GM12801 (cell line): ENCODE measurements around the gene GTSF1L.

Source experiments
- TF ChIP-seq, protein P1 (sequence below): IDR thresholded peaks from one replicate; pipeline ENCODE4 v1.5.1; 2011; ENCODE audit warnings: control low read depth; ENCODE audit not compliant: insufficient read length; ENCODE audit errors: extremely low read depth

GTSF1L gene

DNA sequence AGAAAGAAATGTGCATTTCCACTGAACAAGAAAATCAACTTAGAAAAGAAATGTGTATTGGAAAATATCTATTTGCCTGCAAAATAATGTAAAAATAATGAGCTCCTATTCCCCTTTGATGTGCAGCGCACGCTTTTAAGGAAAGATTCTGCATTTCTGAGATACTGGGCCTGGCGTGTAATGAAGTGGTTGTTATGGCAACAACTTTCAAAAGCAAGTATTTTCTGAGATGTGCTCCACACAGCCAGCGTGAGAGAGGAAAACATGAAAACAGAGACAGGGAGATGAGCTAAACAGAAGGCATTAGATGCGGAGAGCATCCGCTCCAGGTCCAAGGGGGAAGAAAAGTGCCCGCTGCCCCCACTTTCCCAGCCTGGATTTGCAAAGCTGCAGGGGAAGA is 39.1 kb upstream of the GTSF1L start:
- TF ChIP-seq, protein P1, sequence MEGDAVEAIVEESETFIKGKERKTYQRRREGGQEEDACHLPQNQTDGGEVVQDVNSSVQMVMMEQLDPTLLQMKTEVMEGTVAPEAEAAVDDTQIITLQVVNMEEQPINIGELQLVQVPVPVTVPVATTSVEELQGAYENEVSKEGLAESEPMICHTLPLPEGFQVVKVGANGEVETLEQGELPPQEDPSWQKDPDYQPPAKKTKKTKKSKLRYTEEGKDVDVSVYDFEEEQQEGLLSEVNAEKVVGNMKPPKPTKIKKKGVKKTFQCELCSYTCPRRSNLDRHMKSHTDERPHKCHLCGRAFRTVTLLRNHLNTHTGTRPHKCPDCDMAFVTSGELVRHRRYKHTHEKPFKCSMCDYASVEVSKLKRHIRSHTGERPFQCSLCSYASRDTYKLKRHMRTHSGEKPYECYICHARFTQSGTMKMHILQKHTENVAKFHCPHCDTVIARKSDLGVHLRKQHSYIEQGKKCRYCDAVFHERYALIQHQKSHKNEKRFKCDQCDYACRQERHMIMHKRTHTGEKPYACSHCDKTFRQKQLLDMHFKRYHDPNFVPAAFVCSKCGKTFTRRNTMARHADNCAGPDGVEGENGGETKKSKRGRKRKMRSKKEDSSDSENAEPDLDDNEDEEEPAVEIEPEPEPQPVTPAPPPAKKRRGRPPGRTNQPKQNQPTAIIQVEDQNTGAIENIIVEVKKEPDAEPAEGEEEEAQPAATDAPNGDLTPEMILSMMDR: no peak

DNA sequence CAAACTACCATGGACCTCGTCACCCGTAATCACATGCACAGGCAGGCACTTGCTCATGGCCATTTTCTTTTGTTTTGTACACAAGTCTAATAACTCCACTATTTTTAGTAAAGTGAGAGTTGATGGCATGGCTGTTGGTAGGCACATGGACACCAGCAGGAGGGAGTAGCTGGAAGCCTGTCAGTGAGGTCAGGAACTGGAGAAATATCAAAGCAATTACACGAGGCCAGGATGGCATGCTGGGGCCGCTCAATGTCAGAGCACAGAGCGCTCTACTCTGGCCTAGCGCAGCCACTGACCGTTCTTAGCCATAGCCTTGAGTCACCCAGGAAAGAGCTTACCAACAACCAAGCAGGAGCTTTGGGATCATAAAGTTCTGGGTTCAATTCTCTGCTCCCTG is 36.1 kb upstream of the GTSF1L start:
- TF ChIP-seq, protein P1: no peak

DNA sequence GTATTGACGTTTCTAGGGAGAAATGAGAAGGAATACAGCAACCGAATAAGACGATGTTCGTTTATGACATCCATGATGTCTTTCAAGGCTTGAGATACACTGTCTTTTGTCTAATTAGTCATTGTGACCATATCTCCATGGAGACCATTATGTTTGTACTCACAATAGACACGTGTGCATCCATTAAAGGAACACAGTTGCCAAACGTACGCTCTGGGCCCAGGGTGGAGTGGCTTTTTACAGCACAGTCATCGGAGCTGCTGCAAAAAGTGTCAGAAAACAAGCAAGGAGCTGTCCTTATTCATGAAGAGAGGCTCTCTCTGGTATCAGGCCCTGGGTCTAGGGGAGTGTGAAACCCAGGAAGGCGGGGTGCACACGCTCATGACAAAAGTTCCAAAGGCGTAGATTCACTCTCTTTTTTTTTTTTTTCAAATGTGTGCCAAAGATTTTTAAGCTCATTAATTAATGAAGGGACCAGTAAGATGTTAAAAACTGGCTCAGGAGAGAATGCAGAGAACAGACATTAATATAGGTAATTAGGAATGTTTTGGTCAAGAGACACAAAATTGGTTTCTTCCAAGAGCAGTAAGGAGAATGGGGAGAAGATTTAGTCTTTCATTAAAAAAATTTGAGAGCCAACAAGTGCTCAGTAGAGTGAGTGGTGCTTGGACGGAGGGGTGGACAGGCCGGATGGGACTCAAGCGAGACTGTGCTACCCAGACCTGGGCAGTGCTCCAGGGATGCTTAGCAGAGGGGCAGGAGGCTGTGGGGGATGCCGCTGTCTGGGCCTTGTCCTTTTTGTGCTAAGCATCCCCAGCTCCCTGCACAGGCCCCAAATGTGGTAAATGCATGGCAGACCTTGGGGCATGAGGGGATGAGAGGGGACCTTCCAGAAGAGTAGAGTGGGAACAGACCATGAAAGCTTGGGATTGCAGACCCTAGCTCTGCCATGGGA is 34.9 kb upstream of the GTSF1L start:
- TF ChIP-seq, protein P1: no peak

DNA sequence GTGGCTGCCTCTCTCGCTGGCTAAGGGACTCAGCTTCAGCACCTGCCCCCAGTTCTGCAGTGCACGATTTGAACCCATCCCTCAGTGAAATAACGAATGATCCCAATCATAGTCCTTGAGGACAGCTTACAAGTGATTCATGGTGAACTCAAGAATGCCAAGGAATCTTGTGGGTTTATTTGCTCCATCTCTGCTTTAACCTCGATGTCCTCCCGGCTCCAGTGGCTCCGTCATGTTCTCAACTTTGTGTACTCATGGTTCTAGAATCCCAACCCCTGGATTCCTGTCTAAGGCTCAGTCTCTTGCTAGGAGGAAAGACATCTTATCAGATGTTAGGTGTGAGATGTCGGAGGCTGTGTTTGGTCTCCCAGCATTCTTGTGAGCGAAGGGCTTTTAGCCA is 29.0 kb upstream of the GTSF1L start:
- TF ChIP-seq, protein P1: no peak

DNA sequence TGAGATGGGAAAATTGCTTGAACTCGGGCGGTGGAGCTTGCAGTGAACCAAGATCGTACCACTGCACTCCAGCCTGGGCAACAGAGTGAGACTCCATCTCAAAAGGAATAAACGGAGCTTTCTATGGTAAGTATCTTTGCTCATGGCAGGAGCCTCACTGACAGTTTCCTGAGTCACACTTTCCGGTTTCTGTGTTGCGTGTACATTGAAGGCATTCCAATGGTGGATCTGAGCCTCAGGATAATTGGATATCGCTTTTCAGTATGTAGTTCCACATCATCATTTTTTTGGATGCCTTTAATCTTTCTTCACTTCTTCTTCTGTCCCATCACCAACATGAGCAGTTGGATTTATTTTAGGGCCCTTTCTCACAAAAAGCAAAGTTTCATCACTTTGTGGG is 28.6 kb upstream of the GTSF1L start:
- TF ChIP-seq, protein P1: no peak

DNA sequence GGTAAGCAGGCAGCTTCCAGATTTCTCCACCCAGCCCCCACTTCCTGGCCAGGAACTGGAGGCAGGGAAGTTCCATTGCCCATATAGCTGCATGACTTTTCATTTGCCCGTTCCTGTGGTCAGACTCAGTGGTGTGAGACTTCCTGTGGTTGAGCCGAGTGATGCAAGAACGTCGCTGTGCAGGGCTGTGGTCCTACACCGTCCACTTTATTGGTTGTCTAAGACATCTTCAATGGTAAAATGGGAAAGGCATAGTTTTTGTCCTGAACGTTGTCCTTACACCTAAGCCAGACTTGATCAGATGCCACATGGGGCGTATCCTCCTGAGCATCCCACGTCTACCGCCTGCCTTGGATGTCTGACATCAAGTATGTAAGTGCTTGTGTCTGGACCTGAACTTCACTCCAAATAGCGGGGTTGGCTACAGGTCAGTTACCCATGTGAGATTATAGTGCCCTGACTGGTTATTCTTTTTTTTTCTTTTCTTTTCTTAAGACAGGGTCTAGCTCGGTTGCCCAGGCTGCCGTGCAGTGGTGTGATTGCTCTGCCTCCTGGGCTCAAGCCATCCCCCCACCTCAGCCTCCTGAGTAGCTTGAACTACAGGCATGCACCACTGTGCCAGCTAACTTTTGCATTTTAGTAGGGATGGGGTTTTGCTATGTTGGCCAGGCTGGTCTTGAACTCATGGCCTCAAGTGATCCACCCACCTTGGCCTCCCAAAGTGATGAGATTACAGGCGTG is 25.9 kb upstream of the GTSF1L start:
- TF ChIP-seq, protein P1: no peak

DNA sequence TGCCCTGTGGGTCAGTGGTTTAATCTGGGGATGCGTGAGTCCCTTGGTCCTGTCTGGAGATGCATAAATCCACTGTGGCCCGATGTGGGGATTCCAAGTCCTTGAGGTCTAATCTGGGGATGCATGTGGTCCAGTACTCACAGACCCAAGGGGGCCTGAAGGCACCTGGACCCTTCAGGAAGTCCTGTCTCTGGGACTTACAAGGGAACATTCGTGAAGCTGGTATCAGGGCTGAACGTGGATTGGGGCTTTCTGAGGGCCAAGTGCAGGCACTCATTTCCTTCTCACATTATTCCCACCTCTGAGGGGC is 25.2 kb upstream of the GTSF1L start:
- TF ChIP-seq, protein P1: no peak
